Neural cell (in vitro differentiated cells): Measurements from ENCODE around the gene RGS4. TPM values are rescaled to one million over a fixed set of nuclear protein-coding genes. Genes with fewer than 3 reads are reported as not detected.

Experiments used
- H2AFZ ChIP-seq: fragments of 200-600, 300-800 bp; sonication (generic), shearing (Covaris generic); 2 replicates; pipeline ENCODE4 v1.6.0; 2014; ENCODE audit warnings: low read depth, mild to moderate bottlenecking, antibody characterized with exemption, low read length, moderate library complexity
- H3F3A ChIP-seq: fragments of 200-600 bp; shearing (Covaris generic); 2 replicates; pipeline ENCODE4 v1.6.1; 2016; ENCODE audit warnings: mild to moderate bottlenecking, moderate library complexity, mixed read lengths, antibody characterized with exemption, low read length; ENCODE audit not compliant: insufficient read depth, poor library complexity, severe bottlenecking
- H3K27ac ChIP-seq: fragments of 200-600, 300-800 bp; sonication (generic), shearing (Covaris generic); 2 replicates; pipeline ENCODE4 v1.5.1; 2014; ENCODE audit warnings: mild to moderate bottlenecking, low read length, moderate library complexity
- H3K27me3 ChIP-seq: fragments of 300-800, 200-600 bp; sonication (generic), shearing (Covaris generic); 2 replicates; pipeline ENCODE4 v1.6.0; 2014; ENCODE audit warnings: mild to moderate bottlenecking, low read depth, low read length, moderate library complexity; ENCODE audit not compliant: insufficient read depth
- H3K36me3 ChIP-seq: fragments of 300-800, 200-600 bp; sonication (generic), shearing (Covaris generic); 2 replicates; pipeline ENCODE4 v1.5.1; 2014; ENCODE audit warnings: mild to moderate bottlenecking, antibody characterized with exemption, low read length, moderate library complexity; ENCODE audit not compliant: insufficient read depth
- H3K4me2 ChIP-seq: fragments of 300-800, 200-600 bp; sonication (generic), shearing (Covaris generic); 2 replicates; pipeline ENCODE4 v1.6.0; 2014; ENCODE audit warnings: mild to moderate bottlenecking, low read length
- H3K4me3 ChIP-seq: fragments of 300-800, 200-600 bp; sonication (generic), shearing (Covaris generic); 2 replicates; pipeline ENCODE4 v1.5.1; 2014; ENCODE audit warnings: mild to moderate bottlenecking, low read length, moderate library complexity
- H3K79me2 ChIP-seq: fragments of 200-600 bp; shearing (Covaris generic); replicated peaks from 2 replicates; pipeline ENCODE4 v1.6.0; 2014; ENCODE audit warnings: mild to moderate bottlenecking, low read length, moderate library complexity; ENCODE audit not compliant: insufficient read depth
- H3K9ac ChIP-seq: fragments of 300-800, 200-600 bp; sonication (generic), shearing (Covaris generic); 2 replicates; pipeline ENCODE4 v1.6.1; 2016; ENCODE audit warnings: mild to moderate bottlenecking, low read length, mixed read lengths
- H3K9me2 ChIP-seq: fragments of 200-600 bp; shearing (Covaris generic); 2 replicates; pipeline ENCODE4 v1.6.1; 2016; ENCODE audit warnings: mild to moderate bottlenecking, low read length, mixed read lengths; ENCODE audit not compliant: insufficient read depth
- H3K9me3 ChIP-seq: fragments of 200-600, 300-800 bp; sonication (generic), shearing (Covaris generic); 2 replicates; pipeline ENCODE4 v1.6.1; 2016; ENCODE audit warnings: mild to moderate bottlenecking, mixed run types, low read length, moderate library complexity, mixed read lengths
- H4K20me1 ChIP-seq: fragments of 200-600 bp; shearing (Covaris generic); 2 replicates; pipeline ENCODE4 v1.6.1; 2016; ENCODE audit warnings: mild to moderate bottlenecking, mixed run types; ENCODE audit not compliant: insufficient read depth
- CTCF ChIP-seq: fragments of 450-650 bp; IDR thresholded peaks from 2 replicates; pipeline ENCODE4 v1.5.1; 2014; ENCODE audit warnings: antibody characterized with exemption, mild to moderate bottlenecking, moderate library complexity; ENCODE audit not compliant: poor library complexity, severe bottlenecking
- EP300 ChIP-seq: fragments of 450-650 bp; conservative IDR thresholded peaks from 2 replicates; pipeline ENCODE4 v1.6.1; 2014; ENCODE audit warnings: antibody characterized with exemption, mild to moderate bottlenecking, moderate library complexity; ENCODE audit not compliant: poor library complexity, severe bottlenecking
- EZH2 ChIP-seq: fragments of 200-600, 300-800 bp; shearing (Covaris generic), sonication (generic); IDR thresholded peaks from 2 replicates; pipeline ENCODE4 v1.6.1; 2014; ENCODE audit warnings: antibody characterized with exemption, low read length, borderline replicate concordance, mild to moderate bottlenecking; ENCODE audit not compliant: insufficient read depth, poor library complexity, severe bottlenecking
- MXI1 ChIP-seq: fragments of 450-650 bp; conservative IDR thresholded peaks from 2 replicates; pipeline ENCODE4 v1.6.1; 2014; ENCODE audit warnings: antibody characterized with exemption, mild to moderate bottlenecking; ENCODE audit not compliant: poor library complexity, severe bottlenecking
- POLR2AphosphoS5 ChIP-seq: IDR thresholded peaks from 2 replicates; pipeline ENCODE4 v1.6.1; 2012
- RAD21 ChIP-seq: fragments of 450-650 bp; conservative IDR thresholded peaks from 2 replicates; pipeline ENCODE4 v1.6.1; 2014; ENCODE audit warnings: antibody characterized with exemption, mild to moderate bottlenecking, moderate library complexity
- REST ChIP-seq: IDR thresholded peaks from 2 replicates; pipeline ENCODE4 v1.6.1; 2012; ENCODE audit warnings: borderline replicate concordance
- SMC3 ChIP-seq: fragments of 450-650 bp; conservative IDR thresholded peaks from 2 replicates; pipeline ENCODE4 v1.6.1; 2014; ENCODE audit warnings: antibody characterized with exemption, mild to moderate bottlenecking, moderate library complexity; ENCODE audit not compliant: poor library complexity
- TAF1 ChIP-seq: IDR thresholded peaks from 2 replicates; pipeline ENCODE4 v1.6.1; 2012; ENCODE audit warnings: low read depth
- polyA plus RNA-seq: library from polyadenylated mRNA; depleted of rRNA; stranded (reverse); fragments of >200 nt; gene quantifications from 2 replicates; pipeline ENCODE4 v1.2.3, GENCODE V29; 2014

The RGS4 gene
- polyA plus RNA-seq, 1 donor from 2014 or later, result 1.6 TPM

- TF ChIP-seq CTCF, result no peak
- TF ChIP-seq MXI1, result no peak
- H2AFZ ChIP-seq, result no peak overlapping the region
Measured at GRCh38 chr1:163119707-163120106, 50.5 kb downstream of the RGS4 start.

GRCh38 chr1:163120372-163120771, 51.2 kb downstream of the RGS4 start:
- H3K79me2 ChIP-seq, result no peaks in the 10 kb centered on the region
- H3K4me3 ChIP-seq, result no peak overlapping the region
- no peaks in the 10 kb centered on the region for H3K36me3 ChIP-seq
- no peak for TF ChIP-seq REST
- TF ChIP-seq TAF1, result no peak
- TF ChIP-seq RAD21, result no peak
- no peak for TF ChIP-seq CTCF
- TF ChIP-seq POLR2AphosphoS5, result no peak
- TF ChIP-seq EP300, result no peak
- TF ChIP-seq EZH2, result no peak
- no peak for TF ChIP-seq SMC3
- no peak for TF ChIP-seq MXI1
- H3K9me2 ChIP-seq, result no peaks in the 10 kb centered on the region
- H3K27ac ChIP-seq, result no peak overlapping the region
- no peaks in the 10 kb centered on the region for H3K27me3 ChIP-seq
- no peak overlapping the region for H2AFZ ChIP-seq
- no peak overlapping the region for H3K4me2 ChIP-seq
- no peak overlapping the region for H3K9ac ChIP-seq
- no peaks in the 10 kb centered on the region for H3K9me3 ChIP-seq
- H3F3A ChIP-seq, result no peaks in the 10 kb centered on the region
- H4K20me1 ChIP-seq, result no peaks in the 10 kb centered on the region

More at GRCh38 chr1:163119707-163120106, 50.5 kb downstream of the RGS4 start:
- no peaks in the 10 kb centered on the region for H3K9me3 ChIP-seq
- H3K27me3 ChIP-seq, result no peaks in the 10 kb centered on the region
- H3K4me2 ChIP-seq, result no peak overlapping the region
- no peaks in the 10 kb centered on the region for H4K20me1 ChIP-seq
- no peaks in the 10 kb centered on the region for H3K9me2 ChIP-seq
- H3K27ac ChIP-seq, result no peak overlapping the region
- H3K9ac ChIP-seq, result no peak overlapping the region
- H3K36me3 ChIP-seq, result no peaks in the 10 kb centered on the region
- H3K79me2 ChIP-seq, result no peaks in the 10 kb centered on the region
- H3K4me3 ChIP-seq, result no peak overlapping the region
- H3F3A ChIP-seq, result no peaks in the 10 kb centered on the region
